ENCODE measurements around the gene MALRD1.

MALRD1 gene

DNA sequence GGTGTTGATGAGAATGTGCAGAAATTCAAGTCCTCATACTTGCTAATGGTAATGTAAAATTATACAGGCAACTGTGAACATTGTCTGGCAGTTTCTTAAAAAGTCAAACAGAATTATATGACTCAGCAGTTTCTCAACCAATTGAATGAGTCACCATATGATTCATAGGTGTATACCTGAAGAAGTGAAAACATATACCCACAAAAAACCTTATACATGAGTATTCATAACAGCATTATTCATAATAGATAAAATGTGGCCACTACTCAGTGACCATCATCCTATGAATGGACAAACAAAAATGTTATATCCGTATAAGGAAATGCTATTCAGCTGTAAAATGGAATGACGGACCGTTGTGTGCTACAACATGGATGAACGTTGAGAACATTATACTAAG, 253.5 kb downstream of the MALRD1 start:
- Histone ChIP-seq H3K4me1 (ENCODE audit: insufficient read depth, low read length) (no peaks in the 10 kb centered on the region), H3K9ac (ENCODE audit: low read length) (no peak overlapping the region), H3K27me3 (ENCODE audit: control insufficient read depth in 1 of 2, insufficient read depth in 2 of 2, low read length in 2 of 2) (no peaks in the 10 kb centered on the region), H3K4me3 (ENCODE audit: low read depth in 1 of 2, low read length in 2 of 2) (no peak overlapping the region), H3K27ac (ENCODE audit: low read depth, low read length) (no peak overlapping the region), H3K36me3 (ENCODE audit: insufficient read depth, low read length) (no peaks in the 10 kb centered on the region), H3K9me3 (ENCODE audit: low read length) (no peaks in the 10 kb centered on the region)

DNA sequence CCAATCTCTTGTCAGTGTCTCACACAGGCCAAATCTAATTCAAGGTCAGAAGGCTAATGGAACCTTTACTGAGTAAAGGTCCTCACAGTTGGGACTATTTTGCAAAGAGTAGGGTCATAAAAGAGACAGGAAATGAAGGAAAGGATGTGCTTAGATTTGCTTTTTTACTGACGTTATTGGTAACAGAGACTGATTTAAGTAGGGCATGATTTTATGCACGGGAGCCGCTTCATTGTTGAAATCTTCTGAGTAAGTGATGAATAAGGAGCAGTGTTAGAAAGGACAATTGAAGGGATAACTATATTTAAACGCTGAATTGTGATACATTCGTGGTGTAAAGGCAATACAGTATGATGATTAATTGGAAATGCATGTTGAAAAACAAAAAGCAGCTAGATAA, 261.5 kb downstream of the MALRD1 start:
- Histone ChIP-seq H3K27ac (ENCODE audit: low read depth, low read length) (no peak overlapping the region), H3K9me3 (ENCODE audit: low read length) (no peaks in the 10 kb centered on the region), H3K9ac (ENCODE audit: low read length) (no peak overlapping the region), H3K36me3 (ENCODE audit: insufficient read depth, low read length) (no peaks in the 10 kb centered on the region), H3K4me1 (ENCODE audit: insufficient read depth, low read length) (no peaks in the 10 kb centered on the region), H3K27me3 (ENCODE audit: control insufficient read depth in 1 of 2, insufficient read depth in 2 of 2, low read length in 2 of 2) (no peaks in the 10 kb centered on the region), H3K4me3 (ENCODE audit: low read depth in 1 of 2, low read length in 2 of 2) (no peak overlapping the region)

DNA sequence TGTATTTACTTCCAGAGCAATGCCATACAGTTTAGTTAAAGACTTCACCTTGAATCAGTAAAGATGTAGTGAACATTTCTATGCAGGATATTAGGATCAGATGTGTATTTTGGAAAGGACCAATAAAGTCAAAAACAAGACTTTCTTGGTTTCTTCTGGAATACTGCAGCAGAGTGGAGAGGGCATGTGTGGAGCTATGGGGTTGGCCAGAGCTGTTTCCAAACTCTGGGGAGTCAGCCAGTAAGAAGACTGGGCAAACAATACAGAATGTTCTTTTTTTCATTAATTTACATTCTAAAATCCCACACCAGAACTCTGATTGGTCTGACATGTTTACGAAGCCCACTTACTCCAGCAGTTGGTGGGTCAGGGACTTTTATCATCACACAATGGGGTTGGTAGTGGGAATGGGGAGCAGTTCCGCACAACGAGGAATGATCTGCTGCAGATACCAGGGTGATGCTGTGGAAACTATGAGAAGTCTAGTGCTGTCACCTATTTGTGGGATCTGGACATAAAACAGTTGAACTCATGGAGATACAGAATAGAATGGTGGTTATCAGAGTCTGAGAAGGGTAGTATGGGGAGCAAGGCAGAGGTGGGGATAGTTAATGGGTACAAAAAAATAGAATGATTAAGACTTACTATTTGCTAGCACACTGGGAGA, 267.7 kb downstream of the MALRD1 start:
- H3K4me1 ChIP-seq (ENCODE audit: insufficient read depth, low read length) = no peaks in the 10 kb centered on the region
- H3K36me3 ChIP-seq (ENCODE audit: insufficient read depth, low read length) = no peaks in the 10 kb centered on the region
- H3K9ac ChIP-seq (ENCODE audit: low read length) = no peak overlapping the region
- no peak overlapping the region for H3K4me3 ChIP-seq (ENCODE audit: low read depth in 1 of 2, low read length in 2 of 2)
- H3K9me3 ChIP-seq (ENCODE audit: low read length) = no peaks in the 10 kb centered on the region
- H3K27me3 ChIP-seq (ENCODE audit: control insufficient read depth in 1 of 2, insufficient read depth in 2 of 2, low read length in 2 of 2) = no peaks in the 10 kb centered on the region
- H3K27ac ChIP-seq (ENCODE audit: low read depth, low read length) = no peak overlapping the region

DNA sequence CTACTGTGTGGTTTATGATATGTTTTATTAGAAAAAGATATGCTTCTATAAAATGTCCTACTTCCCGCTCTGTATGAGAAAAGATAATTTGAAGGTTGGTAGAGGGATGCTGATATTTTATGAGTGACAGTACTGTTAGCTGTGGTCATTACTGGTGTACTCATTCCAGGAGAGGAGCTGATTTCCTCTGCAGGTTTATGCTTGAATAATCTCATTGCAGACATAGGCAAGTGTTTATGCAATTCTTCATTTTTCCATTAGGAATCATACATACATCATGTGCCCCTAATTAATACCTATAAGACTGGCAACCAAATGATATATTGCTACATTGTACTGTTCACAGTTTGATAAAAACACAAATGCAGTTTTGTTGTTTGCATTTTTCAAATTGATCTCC, 269.4 kb downstream of the MALRD1 start:
- H3K36me3 ChIP-seq (ENCODE audit: insufficient read depth, low read length) = no peaks in the 10 kb centered on the region
- H3K4me1 ChIP-seq (ENCODE audit: insufficient read depth, low read length) = no peaks in the 10 kb centered on the region
- no peak overlapping the region for H3K27ac ChIP-seq (ENCODE audit: low read depth, low read length)
- H3K9me3 ChIP-seq (ENCODE audit: low read length) = no peaks in the 10 kb centered on the region
- H3K4me3 ChIP-seq (ENCODE audit: low read depth in 1 of 2, low read length in 2 of 2) = no peak overlapping the region
- no peak overlapping the region for H3K9ac ChIP-seq (ENCODE audit: low read length)
- H3K27me3 ChIP-seq (ENCODE audit: control insufficient read depth in 1 of 2, insufficient read depth in 2 of 2, low read length in 2 of 2) = no peaks in the 10 kb centered on the region

DNA sequence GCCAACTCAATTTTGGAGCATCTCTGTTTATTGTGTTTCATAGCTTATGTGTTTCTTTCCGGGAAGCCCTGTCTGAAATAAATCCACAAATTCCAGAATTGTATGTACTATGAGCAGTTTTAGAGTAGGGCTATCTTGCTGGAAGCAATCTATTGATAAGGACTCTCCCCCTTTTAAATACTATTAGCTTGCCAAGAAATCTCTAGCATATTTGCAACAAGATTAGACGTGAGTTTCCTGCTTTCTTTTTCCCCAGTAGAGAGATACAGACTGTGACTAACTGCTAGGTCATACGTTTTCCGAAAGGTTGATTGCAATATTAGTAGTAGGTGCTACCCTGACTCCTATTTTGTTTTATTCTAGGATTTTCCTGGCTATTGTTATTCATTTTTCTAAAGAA, 277.0 kb downstream of the MALRD1 start:
- Histone ChIP-seq H3K4me3 (ENCODE audit: low read depth in 1 of 2, low read length in 2 of 2) (no peak overlapping the region), H3K9me3 (ENCODE audit: low read length) (no peaks in the 10 kb centered on the region), H3K36me3 (ENCODE audit: insufficient read depth, low read length) (no peaks in the 10 kb centered on the region), H3K4me1 (ENCODE audit: insufficient read depth, low read length) (no peaks in the 10 kb centered on the region), H3K27me3 (ENCODE audit: control insufficient read depth in 1 of 2, insufficient read depth in 2 of 2, low read length in 2 of 2) (no peaks in the 10 kb centered on the region), H3K9ac (ENCODE audit: low read length) (no peak overlapping the region), H3K27ac (ENCODE audit: low read depth, low read length) (no peak overlapping the region)

- no peaks in the 10 kb centered on the region for H3K4me1 ChIP-seq (ENCODE audit: insufficient read depth, low read length)
- H3K36me3 ChIP-seq (ENCODE audit: insufficient read depth, low read length) = no peaks in the 10 kb centered on the region
- no peak overlapping the region for H3K27ac ChIP-seq (ENCODE audit: low read depth, low read length)
- H3K9ac ChIP-seq (ENCODE audit: low read length) = no peak overlapping the region
- no peak overlapping the region for H3K4me3 ChIP-seq (ENCODE audit: low read depth in 1 of 2, low read length in 2 of 2)
- H3K9me3 ChIP-seq (ENCODE audit: low read length) = no peaks in the 10 kb centered on the region
- H3K27me3 ChIP-seq (ENCODE audit: control insufficient read depth in 1 of 2, insufficient read depth in 2 of 2, low read length in 2 of 2) = no peaks in the 10 kb centered on the region
These were observed 280.0 kb downstream of the MALRD1 start for GRCh38 chr10:19328582-19328981.

DNA sequence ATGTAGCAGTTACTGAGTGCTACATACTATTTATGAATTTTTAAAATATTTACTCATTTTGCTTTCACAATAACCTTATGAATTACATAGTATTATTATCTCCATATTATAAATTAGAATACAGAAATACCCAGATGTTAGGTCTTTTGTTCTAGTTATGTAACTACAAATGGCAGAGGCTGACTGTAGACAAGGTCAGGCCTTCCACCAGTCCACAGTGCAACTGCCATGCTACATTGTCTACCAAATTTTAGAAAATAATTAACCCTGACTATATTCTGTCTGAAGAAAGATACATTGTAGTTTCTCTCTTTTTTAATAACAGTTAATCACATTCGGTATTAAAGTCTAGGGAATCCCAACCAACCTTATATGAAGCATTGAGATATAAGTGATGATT, 280.9 kb downstream of the MALRD1 start:
- H3K9me3 ChIP-seq (ENCODE audit: low read length) = no peaks in the 10 kb centered on the region
- H3K27ac ChIP-seq (ENCODE audit: low read depth, low read length) = no peak overlapping the region
- no peaks in the 10 kb centered on the region for H3K27me3 ChIP-seq (ENCODE audit: control insufficient read depth in 1 of 2, insufficient read depth in 2 of 2, low read length in 2 of 2)
- no peaks in the 10 kb centered on the region for H3K4me1 ChIP-seq (ENCODE audit: insufficient read depth, low read length)
- no peaks in the 10 kb centered on the region for H3K36me3 ChIP-seq (ENCODE audit: insufficient read depth, low read length)
- no peak overlapping the region for H3K9ac ChIP-seq (ENCODE audit: low read length)
- no peak overlapping the region for H3K4me3 ChIP-seq (ENCODE audit: low read depth in 1 of 2, low read length in 2 of 2)

DNA sequence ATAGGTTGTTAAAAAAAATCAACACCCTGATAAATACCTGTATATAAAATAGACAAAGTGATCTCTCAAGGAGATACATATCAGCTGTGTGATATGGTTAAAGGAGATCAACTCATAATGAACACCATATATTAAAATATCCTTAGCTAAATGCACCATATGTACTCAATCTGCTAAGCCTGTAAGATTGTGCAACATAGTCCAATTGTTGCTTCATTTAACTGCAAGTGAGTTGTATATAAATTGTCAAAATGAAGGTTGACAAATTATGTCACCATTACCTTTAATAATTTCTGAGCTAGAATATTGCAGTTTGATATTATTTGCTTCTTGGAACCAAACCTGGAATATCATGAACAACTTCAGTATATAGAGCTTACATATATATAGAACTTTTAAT, 283.7 kb downstream of the MALRD1 start:
- Histone ChIP-seq H3K36me3 (ENCODE audit: insufficient read depth, low read length) (no peaks in the 10 kb centered on the region), H3K9me3 (ENCODE audit: low read length) (no peaks in the 10 kb centered on the region), H3K27me3 (ENCODE audit: control insufficient read depth in 1 of 2, insufficient read depth in 2 of 2, low read length in 2 of 2) (no peaks in the 10 kb centered on the region), H3K4me1 (ENCODE audit: insufficient read depth, low read length) (no peaks in the 10 kb centered on the region), H3K4me3 (ENCODE audit: low read depth in 1 of 2, low read length in 2 of 2) (no peak overlapping the region), H3K27ac (ENCODE audit: low read depth, low read length) (no peak overlapping the region), H3K9ac (ENCODE audit: low read length) (no peak overlapping the region)

DNA sequence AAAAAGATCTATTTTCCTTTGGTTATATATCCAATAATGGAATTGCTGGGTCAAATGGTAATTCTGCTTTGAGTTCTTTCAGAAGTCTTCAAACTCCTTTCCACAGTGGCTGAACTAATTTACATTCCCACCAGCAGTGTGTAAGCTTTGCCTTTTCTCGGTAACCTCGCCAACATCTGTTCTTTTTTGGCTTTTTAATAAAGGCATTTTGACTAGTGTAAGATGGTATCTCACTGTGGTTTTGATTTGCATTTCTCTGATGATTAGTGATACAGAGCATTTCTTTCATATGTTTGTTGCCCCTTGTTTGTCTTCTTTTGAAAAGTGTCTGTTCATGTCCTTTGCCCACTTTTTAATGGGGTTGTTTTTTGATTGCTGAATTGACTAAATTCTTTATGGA, 285.0 kb downstream of the MALRD1 start:
- Histone ChIP-seq H3K27ac (ENCODE audit: low read depth, low read length) (no peak overlapping the region), H3K9ac (ENCODE audit: low read length) (no peak overlapping the region), H3K36me3 (ENCODE audit: insufficient read depth, low read length) (no peaks in the 10 kb centered on the region), H3K4me1 (ENCODE audit: insufficient read depth, low read length) (no peaks in the 10 kb centered on the region), H3K9me3 (ENCODE audit: low read length) (no peaks in the 10 kb centered on the region), H3K4me3 (ENCODE audit: low read depth in 1 of 2, low read length in 2 of 2) (no peak overlapping the region), H3K27me3 (ENCODE audit: control insufficient read depth in 1 of 2, insufficient read depth in 2 of 2, low read length in 2 of 2) (no peaks in the 10 kb centered on the region)

GRCh38 chr10:19347621-19348020, 299.0 kb downstream of the MALRD1 start:
- Histone ChIP-seq H3K27me3 (ENCODE audit: control insufficient read depth in 1 of 2, insufficient read depth in 2 of 2, low read length in 2 of 2) (no peaks in the 10 kb centered on the region), H3K9ac (ENCODE audit: low read length) (no peak overlapping the region), H3K4me3 (ENCODE audit: low read depth in 1 of 2, low read length in 2 of 2) (no peak overlapping the region), H3K36me3 (ENCODE audit: insufficient read depth, low read length) (no peaks in the 10 kb centered on the region), H3K9me3 (ENCODE audit: low read length) (no peaks in the 10 kb centered on the region), H3K27ac (ENCODE audit: low read depth, low read length) (no peak overlapping the region), H3K4me1 (ENCODE audit: insufficient read depth, low read length) (no peaks in the 10 kb centered on the region)

GRCh38 chr10:19367176-19367575, 318.6 kb downstream of the MALRD1 start:
- Histone ChIP-seq H3K9ac (ENCODE audit: low read length) (no peak overlapping the region), H3K36me3 (ENCODE audit: insufficient read depth, low read length) (no peaks in the 10 kb centered on the region), H3K27ac (ENCODE audit: low read depth, low read length) (no peak overlapping the region), H3K27me3 (ENCODE audit: control insufficient read depth in 1 of 2, insufficient read depth in 2 of 2, low read length in 2 of 2) (no peaks in the 10 kb centered on the region), H3K9me3 (ENCODE audit: low read length) (no peaks in the 10 kb centered on the region), H3K4me3 (ENCODE audit: low read depth in 1 of 2, low read length in 2 of 2) (no peak overlapping the region), H3K4me1 (ENCODE audit: insufficient read depth, low read length) (no peaks in the 10 kb centered on the region)

- Histone ChIP-seq H3K27me3 (ENCODE audit: control insufficient read depth in 1 of 2, insufficient read depth in 2 of 2, low read length in 2 of 2) (no peaks in the 10 kb centered on the region), H3K9me3 (ENCODE audit: low read length) (no peaks in the 10 kb centered on the region), H3K9ac (ENCODE audit: low read length) (no peak overlapping the region), H3K27ac (ENCODE audit: low read depth, low read length) (no peak overlapping the region), H3K4me3 (ENCODE audit: low read depth in 1 of 2, low read length in 2 of 2) (no peak overlapping the region), H3K36me3 (ENCODE audit: insufficient read depth, low read length) (no peaks in the 10 kb centered on the region), H3K4me1 (ENCODE audit: insufficient read depth, low read length) (no peaks in the 10 kb centered on the region)
These were observed 325.4 kb downstream of the MALRD1 start for GRCh38 chr10:19373988-19374387.

Measured in muscle layer of colon (tissue), 2 donors.